ENCODE data around the gene GALNT6. TPM values are rescaled to one million over a fixed set of nuclear protein-coding genes. Genes with fewer than 3 reads are reported as not detected.

Gene GALNT6
- total RNA-seq, 1 experiment from 2014 or later = 9.8 TPM

DNA sequence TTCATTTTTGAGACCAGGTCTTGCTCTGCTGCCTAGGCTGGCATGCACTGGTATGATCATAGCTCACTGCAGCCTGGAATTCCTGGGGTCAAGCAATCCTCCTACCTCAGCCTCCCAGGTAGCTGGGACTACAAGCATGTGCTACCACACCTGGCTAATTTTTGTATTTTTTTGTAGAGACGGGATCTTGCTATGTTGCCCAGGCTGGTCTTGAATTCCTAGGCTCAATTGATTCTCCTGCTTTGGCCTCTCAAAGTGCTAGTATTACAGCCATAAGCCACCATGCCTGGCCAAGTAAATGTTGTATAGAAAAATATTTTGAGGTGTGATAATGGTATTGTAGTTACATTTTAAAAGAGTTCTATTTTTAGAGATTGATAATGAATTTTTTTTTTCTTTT, 79.8 kb downstream of the GALNT6 start:
- Histone ChIP-seq H3K9me3 (ENCODE audit: control insufficient read depth, low read depth, low read length) (no peaks in the 10 kb centered on the region), H4K20me1 (ENCODE audit: control insufficient read depth, insufficient read depth, insufficient read length) (no peaks in the 10 kb centered on the region), H3K4me2 (ENCODE audit: insufficient read depth, insufficient read length, low read length) (no peak overlapping the region), H2BK20ac (ENCODE audit: low read depth, low read length, poor library complexity, severe bottlenecking) (no peak overlapping the region), H2BK120ac (ENCODE audit: low read depth, low read length, poor library complexity, severe bottlenecking) (no peak overlapping the region), H3K79me2 (ENCODE audit: insufficient read depth, low read length) (no peaks in the 10 kb centered on the region), H3K56ac (ENCODE audit: insufficient read length, low read depth, low read length) (no peak overlapping the region), H4K8ac (replicated peaks; ENCODE audit: insufficient read length, low read depth, low read length) (no peak overlapping the region), H3K23ac (ENCODE audit: insufficient read length, low read depth, low read length) (no peak overlapping the region), H2BK15ac (ENCODE audit: low read depth, low read length) (no peak overlapping the region), H2BK5ac (ENCODE audit: insufficient read length, low read length) (no peak overlapping the region), H2AFZ (ENCODE audit: low read length) (no peak overlapping the region), H3K79me1 (ENCODE audit: insufficient read depth, low read depth, low read length, poor library complexity, severe bottlenecking) (no peaks in the 10 kb centered on the region), H3K9ac (ENCODE audit: extremely low read depth, insufficient read length, low read length) (no peak overlapping the region), H3K4ac (ENCODE audit: low read depth, low read length) (no peak overlapping the region), H3K27ac (ENCODE audit: insufficient read length, low read depth, low read length) (no peak overlapping the region), H4K5ac (ENCODE audit: insufficient read length, low read depth, low read length) (no peak overlapping the region), H2BK12ac (ENCODE audit: insufficient read length, low read depth, low read length) (no peak overlapping the region), H3K14ac (ENCODE audit: insufficient read depth, low read length) (no peak overlapping the region), H2AK5ac (ENCODE audit: insufficient read length, low read length) (no peak overlapping the region), H4K91ac (ENCODE audit: insufficient read length, low read depth, low read length) (no peak overlapping the region), H3K18ac (ENCODE audit: insufficient read length, low read depth, low read length) (no peak overlapping the region), H3T11ph (ENCODE audit: low read length) (no peak overlapping the region), H3K27me3 (ENCODE audit: insufficient read depth, low read length) (no peaks in the 10 kb centered on the region), H3K23me2 (ENCODE audit: insufficient read length, low read depth, low read length, poor library complexity, severe bottlenecking) (no peaks in the 10 kb centered on the region), H3K4me1 (ENCODE audit: insufficient read depth, low read length) (no peaks in the 10 kb centered on the region)
- Mint-ChIP-seq H3K36me3 (ENCODE audit: insufficient read depth in 1 of 3, low read depth in 3 of 3) (no peaks in the 10 kb centered on the region), H3K9me3 (no peaks in the 10 kb centered on the region), H3K4me3 (no peak overlapping the region), H3K27me3 (ENCODE audit: low read depth) (no peaks in the 10 kb centered on the region), H3K27ac (no peak overlapping the region), H3K4me1 (peaks cover 0 to 5% of the 10 kb centered on the region in 2 experiments; a peak in 2 of 4 replicates)
- DNase-seq = no peak
- no CpG with 5 or more reads among the region's 1 CpG for WGBS (ENCODE audit: extremely low coverage, insufficient read length, low lambda C conversion rate)
- TF ChIP-seq, protein P1, sequence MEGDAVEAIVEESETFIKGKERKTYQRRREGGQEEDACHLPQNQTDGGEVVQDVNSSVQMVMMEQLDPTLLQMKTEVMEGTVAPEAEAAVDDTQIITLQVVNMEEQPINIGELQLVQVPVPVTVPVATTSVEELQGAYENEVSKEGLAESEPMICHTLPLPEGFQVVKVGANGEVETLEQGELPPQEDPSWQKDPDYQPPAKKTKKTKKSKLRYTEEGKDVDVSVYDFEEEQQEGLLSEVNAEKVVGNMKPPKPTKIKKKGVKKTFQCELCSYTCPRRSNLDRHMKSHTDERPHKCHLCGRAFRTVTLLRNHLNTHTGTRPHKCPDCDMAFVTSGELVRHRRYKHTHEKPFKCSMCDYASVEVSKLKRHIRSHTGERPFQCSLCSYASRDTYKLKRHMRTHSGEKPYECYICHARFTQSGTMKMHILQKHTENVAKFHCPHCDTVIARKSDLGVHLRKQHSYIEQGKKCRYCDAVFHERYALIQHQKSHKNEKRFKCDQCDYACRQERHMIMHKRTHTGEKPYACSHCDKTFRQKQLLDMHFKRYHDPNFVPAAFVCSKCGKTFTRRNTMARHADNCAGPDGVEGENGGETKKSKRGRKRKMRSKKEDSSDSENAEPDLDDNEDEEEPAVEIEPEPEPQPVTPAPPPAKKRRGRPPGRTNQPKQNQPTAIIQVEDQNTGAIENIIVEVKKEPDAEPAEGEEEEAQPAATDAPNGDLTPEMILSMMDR (conservative IDR thresholded peaks at IDR 0.05) = no peak

Data from H9 (cell line).